AG08396 (cell line): ENCODE results near the gene KCNH1.

ENCODE experiments used
- DNase-seq: peaks from one replicate; pipeline ENCODE4 v3.0.0; 2012; ENCODE audit warnings: low spot score, mixed read lengths

Gene KCNH1, protein sequence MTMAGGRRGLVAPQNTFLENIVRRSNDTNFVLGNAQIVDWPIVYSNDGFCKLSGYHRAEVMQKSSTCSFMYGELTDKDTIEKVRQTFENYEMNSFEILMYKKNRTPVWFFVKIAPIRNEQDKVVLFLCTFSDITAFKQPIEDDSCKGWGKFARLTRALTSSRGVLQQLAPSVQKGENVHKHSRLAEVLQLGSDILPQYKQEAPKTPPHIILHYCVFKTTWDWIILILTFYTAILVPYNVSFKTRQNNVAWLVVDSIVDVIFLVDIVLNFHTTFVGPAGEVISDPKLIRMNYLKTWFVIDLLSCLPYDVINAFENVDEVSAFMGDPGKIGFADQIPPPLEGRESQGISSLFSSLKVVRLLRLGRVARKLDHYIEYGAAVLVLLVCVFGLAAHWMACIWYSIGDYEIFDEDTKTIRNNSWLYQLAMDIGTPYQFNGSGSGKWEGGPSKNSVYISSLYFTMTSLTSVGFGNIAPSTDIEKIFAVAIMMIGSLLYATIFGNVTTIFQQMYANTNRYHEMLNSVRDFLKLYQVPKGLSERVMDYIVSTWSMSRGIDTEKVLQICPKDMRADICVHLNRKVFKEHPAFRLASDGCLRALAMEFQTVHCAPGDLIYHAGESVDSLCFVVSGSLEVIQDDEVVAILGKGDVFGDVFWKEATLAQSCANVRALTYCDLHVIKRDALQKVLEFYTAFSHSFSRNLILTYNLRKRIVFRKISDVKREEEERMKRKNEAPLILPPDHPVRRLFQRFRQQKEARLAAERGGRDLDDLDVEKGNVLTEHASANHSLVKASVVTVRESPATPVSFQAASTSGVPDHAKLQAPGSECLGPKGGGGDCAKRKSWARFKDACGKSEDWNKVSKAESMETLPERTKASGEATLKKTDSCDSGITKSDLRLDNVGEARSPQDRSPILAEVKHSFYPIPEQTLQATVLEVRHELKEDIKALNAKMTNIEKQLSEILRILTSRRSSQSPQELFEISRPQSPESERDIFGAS

DNA sequence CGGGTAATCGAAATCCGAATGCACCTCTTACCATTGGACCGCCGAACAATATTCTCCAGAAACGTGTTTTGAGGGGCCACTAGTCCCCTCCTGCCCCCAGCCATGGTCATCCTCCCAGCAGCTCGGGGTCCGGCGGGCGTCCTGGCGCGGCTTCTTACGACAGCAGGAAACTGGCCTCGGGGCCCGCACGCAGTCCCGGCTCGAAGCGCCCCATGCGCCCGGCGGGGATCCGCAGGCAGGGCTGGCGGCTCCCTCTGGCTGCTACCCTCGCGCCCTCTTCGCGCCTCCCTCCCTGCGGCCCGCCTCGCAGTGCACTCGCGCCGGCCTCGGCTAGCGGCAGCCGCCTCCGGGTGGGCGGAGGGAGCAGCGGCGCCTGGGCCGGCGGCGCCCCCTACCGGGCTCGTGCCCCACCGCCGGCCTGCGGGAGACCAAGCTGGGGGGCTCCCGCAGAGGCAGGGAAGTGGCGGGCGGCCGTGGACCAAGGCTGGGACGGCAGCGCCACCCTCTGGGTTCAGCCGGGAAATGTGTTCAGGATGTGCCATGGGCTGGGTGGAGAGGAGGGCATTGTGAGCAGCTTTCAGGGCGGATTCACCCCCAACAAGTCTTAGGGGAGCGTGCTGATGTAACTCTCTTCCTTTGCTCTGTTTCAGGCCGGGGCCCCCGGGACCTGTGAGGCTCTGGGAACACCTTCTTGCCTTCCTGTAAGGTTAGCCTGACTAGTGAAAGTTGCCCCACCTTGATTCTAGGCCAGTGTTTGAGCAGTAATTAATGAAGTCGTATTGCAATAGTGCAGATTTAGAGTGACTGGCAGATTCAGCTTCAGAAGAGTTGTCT, at the start of gene KCNH1:
KCNH1 (minus strand) TSS at position 313 of the 834 bp plus-strand sequence; CDS start at position 110, 203 bp downstream.
- peak; percentile 94 for DNase-seq

DNA sequence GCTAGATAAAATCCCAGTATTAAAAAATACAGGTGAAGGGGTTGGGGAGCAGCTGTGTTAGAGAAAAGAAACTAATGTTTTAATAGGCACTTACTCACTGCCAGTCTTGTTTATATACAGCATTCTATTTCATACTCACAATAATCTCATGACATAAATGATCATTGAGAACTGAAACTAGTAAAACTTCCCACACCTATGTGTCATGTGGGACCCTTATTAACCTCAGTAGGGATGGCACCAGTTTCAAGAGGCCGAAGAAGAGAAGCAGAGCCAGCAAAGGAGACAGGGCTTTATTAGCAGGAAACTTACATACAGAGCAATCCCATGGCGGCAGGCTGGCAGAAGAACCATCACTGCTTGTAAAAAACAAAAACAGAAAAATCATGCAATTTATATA, 48.8 kb upstream of the KCNH1 start:
- no peak for DNase-seq

DNA sequence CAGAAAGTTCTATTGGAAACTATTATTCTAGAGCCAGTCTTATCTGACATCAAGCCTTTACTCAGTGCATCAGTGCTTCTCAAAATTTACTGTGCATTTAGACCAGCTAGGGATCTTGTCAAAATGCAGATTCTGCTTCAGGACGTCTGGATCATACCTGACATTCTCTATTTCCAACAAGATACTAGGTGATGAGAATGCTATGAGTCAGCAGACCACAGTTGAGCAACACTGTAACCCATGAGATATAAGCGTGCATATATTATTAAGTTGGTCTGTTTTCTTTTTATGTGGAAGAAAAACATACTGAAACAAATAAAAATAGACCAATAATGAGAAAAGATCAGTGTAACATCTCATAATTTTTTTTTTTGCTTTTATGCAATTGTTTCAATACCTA, 40.4 kb upstream of the KCNH1 start:
- no peak for DNase-seq

DNA sequence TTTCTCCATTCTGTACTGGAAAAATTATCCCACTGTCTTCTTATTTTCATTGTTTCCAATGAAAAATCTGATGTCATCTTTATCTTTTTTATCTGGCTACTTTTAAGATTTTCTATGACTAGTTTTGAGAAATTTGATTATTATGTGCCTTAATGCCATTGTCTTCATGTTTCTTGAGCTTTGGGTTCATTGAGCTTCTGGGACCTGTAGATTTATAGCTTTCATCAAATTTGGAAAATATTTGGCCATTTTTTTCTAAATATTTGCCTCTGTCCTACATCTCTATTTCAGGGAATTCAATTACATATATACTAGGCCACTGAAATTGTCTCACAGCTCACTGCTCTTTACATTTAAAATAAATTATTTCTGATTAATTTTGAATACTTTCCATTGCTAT, 38.7 kb upstream of the KCNH1 start:
- no peak for DNase-seq

DNA sequence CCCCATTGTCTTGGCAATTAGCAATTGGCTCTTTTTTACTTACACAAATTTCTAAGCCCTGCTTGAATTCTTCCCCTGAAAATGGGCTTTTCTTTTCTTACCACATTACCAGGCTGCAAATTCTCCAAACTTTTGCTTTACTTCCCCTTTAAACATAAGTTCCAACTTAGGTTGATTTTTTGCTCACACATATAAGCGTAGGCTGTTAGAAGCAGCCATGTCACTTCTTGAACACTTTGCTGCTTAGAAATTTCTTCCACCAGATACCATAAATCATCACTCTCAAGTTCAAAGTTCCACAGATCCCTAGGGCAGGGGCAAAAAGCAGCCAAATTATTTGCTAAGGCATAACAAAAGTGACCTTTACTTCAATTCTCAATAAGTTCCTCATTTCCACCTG, 35.4 kb upstream of the KCNH1 start:
- no peak for DNase-seq

DNA sequence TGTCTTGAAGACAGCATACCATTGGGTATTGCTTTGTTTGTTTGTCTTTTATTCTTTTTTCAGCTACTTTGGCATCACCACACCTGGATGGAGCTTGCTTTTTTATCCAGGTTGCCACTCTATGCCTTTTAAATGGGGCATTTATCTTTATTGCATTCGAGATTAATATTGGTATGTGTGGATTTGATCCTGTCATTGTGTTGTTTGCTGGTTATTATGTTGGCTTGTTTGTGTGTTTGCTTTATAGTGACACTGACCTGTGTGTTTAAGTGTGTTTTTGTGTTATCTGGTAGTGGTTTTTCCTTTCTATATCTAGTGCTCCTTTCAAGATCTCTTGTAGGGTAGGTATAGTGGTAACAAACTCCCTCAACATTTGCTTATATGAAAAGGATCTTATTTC, 24.9 kb upstream of the KCNH1 start:
- DNase-seq, result no peak

DNA sequence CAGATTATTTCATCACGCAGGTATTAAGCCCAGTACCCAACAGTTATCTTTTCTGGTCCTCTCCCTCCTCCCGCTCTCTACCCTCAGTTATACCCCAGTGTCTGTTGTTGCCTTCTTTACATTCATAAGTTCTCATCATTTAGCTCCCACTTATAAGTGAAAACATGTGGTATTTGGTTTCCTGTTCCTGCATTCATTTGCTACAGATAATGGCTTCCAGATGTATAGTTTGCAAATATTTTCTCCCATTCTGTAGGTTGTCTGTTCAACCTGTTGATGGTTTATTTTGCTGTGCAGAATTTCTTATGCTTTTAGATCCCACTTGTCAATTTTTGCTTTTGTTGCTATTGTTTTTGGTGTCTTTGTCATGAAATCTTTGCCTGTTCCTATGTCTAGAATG, 21.1 kb upstream of the KCNH1 start:
- no peak for DNase-seq

DNA sequence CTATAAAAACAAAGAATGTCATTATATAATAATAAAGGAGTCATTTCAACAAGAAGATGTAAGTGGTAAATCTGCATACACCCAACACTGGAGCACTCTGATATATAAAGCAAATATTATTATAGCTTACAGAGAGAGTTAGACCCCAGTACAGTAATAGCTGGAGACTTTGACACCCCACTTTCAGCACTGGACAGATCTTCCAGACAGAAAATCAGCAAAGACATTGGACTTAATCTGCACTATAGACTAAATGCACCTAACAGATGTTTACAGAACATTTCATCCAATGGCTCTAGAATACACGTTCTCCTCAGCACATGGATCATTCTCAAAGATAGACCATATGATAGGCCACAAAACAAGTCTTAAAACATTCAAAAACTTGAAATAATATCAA, 20.0 kb upstream of the KCNH1 start:
- DNase-seq, result no peak

DNA sequence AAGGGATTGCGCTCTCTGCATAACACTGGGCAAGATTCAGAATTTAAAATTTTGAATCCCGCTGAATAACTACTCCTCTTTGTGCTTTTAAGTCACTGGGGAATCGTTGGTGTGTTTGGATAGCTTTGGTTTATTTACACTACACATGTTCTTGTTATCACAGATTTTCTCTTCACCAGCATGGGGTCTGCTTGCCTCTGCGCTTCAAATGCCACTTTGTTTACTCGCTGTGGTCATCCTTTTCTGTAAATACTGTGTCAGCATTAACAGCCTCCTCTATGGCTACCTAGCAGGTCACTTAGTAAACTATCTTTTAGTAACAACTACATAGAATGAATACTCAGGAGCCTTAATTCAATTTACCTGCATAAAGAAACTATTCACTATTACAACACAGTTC, 14.4 kb upstream of the KCNH1 start:
- DNase-seq, result no peak

DNA sequence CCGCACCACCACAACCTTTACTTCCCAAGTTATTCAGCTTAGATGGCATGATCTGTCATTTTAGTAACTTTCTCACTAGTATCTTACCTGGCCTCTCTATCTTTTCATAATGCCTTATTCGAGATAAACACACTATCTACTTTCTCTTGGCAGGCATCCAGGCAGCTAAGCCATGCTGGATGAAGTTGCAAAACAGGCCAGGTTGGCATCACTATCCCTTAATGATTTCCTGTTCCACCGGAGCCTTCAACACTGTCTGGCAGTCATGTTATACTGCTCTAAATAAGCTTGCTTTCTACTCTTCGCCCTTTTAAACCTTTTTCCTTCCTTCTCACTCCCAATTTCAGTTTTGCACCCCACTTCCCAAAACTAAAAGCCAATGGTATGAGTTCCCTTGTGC, 12.0 kb upstream of the KCNH1 start:
- DNase-seq, result no peak

DNA sequence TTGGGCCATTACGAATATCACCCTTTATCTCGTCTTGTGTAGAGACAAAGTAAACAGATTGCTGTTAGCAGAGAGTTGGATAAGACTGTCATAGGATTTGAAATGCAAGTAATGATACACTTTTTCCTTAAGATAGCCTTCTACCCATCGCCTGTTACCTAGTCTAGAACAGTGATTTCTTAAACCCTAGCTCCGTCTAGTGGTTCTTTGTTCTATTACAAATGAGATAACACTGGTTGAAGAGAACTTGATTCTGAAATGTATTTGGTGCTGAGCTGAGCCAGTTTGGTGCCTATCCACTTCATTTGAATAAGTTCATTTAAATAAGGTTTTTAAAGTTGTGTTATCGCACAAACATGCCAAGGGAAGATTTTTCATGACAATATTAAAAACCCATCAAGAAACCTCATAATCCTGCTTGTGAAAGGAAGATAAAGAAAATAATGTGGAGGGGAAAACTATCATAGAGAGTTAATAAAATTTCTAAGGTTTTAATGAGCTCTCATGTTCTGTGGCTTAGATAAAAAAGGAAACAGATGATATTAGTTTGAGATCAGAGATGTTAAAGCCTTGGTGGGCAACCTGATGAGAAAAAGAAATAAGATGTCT, 1.5 kb upstream of the KCNH1 start:
- peak; percentile 56 for DNase-seq

DNA sequence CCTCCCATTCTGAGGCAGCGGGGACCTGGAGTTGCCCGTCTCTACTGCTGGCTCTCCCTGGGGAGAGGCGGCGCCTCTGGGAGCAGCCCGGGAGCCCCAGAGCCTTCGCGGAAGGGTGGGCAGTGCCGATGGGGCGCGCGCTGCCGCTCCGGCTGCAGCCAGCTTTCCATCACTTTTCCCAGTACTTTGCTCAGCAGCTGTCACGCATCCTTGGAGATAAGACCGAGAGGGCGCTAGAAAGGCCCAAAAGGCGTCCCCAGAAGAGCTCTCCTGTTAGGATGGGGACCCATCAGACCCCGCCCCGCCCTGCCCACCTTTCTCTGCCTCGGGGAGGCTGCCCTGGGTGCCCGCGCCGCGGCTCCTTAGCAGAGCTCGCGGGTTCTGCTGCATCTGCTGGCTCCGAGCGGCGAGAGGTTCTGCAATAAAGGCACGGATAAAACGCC, 534 bp downstream of the KCNH1 start:
- DNase-seq, result peak; percentile 21

DNA sequence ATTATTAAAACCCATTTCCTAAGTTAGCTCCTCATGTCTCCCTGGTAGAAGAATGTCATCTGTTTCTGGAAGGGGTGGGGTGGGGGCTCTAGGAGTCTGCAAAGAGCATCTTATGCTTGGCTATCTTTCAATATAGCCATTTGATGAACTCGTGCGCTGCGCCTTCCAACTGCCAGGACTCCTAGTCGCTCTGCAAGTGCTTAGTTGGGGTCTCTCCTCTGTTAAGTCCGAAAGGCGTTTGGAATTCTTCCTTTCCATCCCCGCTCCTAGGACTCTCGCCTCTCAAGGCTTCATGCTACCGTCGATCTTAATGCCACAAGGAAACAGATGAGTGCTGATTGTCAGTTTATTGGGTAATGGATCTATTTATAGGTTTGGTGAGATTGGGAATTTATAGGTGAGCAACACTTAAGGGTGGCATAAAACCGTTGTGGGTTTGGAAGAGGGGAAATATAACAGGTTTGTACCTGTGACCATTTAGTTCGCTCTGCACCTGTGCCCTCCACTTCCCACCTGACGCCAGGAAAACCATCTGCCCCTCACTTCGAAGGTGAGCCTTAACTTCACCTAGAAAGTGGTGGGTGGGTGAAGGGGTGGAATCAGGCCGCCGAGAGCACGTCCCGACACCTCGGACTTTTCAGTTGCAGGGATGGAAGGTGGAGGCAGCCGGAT, 1.1 kb downstream of the KCNH1 start:
- DNase-seq, result no peak

DNA sequence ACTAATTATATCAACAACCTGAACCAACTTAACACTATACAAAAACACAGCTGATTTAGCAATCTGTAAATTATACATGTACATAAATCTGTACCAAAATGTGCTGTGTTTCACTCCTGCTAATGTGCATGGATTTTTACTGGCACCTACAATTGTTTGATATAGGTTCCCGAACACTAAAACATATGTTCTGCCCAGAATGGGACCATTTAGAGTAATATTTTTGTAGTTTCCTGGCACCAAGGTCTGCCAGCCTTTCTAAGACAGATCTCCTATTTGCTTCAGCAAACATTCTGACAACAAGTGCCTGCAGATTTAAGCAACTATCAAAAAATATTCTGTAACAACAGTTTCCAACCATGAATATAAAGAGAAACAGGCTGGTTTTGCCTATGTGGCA, 4.2 kb downstream of the KCNH1 start:
- DNase-seq, result no peak

DNA sequence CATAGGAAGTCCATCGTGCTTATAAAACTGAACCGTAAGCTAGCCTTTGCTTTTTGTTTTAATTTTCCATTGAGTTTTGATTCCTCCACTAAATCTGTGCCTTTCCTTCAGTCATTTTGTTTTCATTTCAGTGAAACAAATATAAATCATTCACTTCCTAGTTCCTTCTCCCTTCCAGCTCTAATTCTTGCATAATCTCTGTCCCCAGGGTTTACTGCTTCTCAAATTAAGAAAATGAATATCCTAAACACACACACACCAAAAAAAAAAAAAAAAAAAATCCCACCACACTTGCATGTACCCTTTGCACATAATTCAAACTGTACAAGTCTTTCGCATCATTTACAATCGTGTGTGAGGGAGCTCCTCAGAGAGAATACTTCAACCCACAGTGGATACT, 6.8 kb downstream of the KCNH1 start:
- DNase-seq, result no peak

DNA sequence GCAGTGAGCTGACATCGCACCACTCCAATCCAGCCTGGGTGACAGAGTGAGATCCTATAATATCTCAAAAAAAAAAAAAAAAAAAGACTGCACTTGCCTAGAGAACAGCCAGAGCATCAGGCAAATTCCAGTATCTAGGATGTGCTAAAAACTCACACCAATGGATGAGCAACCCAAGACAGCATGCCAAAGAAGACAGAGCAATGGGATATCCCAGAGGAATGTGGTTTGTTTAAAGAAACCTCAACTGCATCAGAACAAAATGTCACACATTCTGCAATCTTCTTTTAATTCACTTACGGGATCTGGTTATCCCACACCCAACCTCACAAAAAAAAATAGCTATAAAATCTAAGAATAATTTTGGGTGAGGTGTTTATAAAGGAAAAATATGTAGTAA, 7.3 kb downstream of the KCNH1 start:
- DNase-seq, result peak; percentile 11

DNA sequence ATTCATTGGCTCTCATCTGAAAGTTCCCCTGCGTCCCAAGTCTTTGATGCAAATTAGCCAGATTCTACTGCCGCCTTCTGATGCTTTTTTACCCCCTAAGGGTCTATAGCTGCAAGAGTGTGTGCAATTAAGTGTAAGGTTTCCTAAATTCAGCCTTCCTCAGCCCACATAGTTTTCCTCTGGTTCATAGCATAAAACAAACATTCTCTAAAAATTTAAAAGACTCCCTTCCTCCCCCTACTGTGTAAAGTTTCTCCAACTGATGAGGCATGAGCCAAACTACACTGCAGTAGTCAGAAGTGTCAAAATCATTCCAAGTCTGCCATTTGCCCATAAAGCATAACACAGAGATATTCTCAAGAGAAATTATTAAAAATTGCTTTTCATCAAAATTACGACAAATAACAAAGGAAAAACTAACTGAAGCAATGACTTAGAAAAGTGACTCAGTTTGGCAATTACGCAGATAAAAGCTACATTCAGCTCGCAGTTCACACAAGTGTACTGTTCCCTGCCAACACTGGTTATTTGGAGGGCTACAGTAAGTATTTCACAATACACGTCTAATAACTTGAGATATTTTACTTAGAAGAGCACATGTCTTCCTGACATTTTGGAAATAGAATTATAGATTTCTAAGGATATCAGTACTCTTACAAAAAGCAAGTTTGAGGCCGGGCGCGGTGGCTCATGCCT, 15.4 kb downstream of the KCNH1 start:
- DNase-seq, result peak; percentile 13

DNA sequence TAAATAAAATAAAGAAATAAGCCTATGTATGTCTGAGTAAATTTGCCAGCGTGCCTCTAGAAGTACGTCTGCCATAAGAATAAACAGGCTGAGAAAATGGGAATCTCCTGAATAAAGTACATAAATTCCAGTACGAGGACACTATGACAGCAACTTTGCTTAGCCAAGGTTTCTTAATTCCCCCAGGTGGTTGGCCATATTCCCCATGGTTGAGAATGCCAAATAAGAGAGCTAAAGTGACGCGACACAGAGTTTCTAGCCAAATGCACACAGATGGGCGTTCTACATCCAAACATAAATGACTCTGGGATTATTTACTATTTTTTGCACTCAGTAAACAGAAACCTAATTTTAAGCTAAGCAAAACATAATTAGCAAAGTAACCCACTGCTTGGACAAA, 19.5 kb downstream of the KCNH1 start:
- DNase-seq, result no peak

DNA sequence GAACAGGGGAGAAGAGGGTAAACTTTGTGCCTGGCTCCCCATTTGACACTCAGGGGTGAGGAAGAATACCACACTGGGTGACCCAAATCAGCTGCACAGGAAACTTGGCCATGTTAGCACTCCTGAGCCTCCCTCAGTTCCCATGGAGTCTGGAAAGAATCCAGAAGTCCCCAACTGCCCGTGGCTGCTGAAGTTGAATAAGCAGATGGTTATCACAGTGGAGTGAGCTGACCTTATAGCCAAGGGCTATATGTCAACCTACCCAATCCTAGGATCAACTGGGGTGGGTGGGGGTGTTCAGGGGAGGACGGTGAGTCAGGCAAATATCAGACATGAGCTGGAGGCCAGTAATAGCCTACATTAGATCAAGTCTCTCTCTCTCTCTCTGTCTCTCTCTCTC, 20.4 kb downstream of the KCNH1 start:
- DNase-seq, result no peak

DNA sequence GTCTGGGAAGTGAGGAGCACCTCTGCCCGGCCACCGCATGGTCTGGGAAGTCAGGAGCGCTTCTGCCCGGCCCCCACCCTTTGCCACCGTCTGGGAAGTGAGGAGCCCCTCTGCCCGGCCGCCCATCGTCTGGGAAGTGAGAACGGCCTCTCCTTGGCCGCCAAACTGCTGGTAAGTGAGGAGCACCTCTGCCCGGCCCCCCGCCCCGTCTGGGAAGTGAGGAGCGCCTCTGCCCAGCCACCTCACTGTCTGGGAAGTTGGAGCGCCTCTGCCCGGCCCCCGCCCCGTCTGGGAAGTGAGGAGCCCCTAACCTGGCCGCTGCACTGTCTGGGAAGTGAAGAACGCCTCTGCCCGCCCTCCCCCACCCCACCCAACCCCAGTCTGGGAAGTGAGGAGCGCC, 22.6 kb downstream of the KCNH1 start:
- DNase-seq, result no peak
